ENCODE data around the gene SEPTIN11.

SEPTIN11 gene

GRCh38 chr4:76909711-76910110, 39.8 kb upstream of the SEPTIN11 start:
- Histone ChIP-seq H2BK5ac (ENCODE audit: low read length) (no peak overlapping the region), H4K91ac (ENCODE audit: low read depth, low read length, poor library complexity) (no peak overlapping the region), H2BK120ac (ENCODE audit: low read depth, low read length) (no peak overlapping the region), H2BK12ac (ENCODE audit: low read length) (no peak overlapping the region), H3K18ac (ENCODE audit: low read length) (no peak overlapping the region), H2AK5ac (ENCODE audit: low read depth, low read length) (no peak overlapping the region), H3K4ac (ENCODE audit: low read length) (no peak overlapping the region), H3K9me3 (replicated peaks in 1 of 2; ENCODE audit: control insufficient read depth in 2 of 2, insufficient read depth in 1 of 2, low read depth in 1 of 2, low read length in 2 of 2) (peaks cover 0 to 1% of the 10 kb centered on the region in 2 donors), H2AFZ (ENCODE audit: low read length) (no peak overlapping the region), H3K14ac (ENCODE audit: low read length) (no peak overlapping the region), H3K36me3 (replicated peaks in 1 of 2; ENCODE audit: control insufficient read depth in 2 of 2, insufficient read depth in 2 of 2, low read length in 2 of 2) (no peaks in the 10 kb centered on the region), H3K79me1 (ENCODE audit: low read depth, low read length) (no peaks in the 10 kb centered on the region), H4K8ac (ENCODE audit: low read depth, low read length) (no peak overlapping the region), H3K27me3 (ENCODE audit: control insufficient read depth in 3 of 3, insufficient read depth in 3 of 3, low read depth in 1 of 3, low read length in 3 of 3) (peaks cover 0 to 6% (median 0%) of the 10 kb centered on the region in 3 experiments), H3K4me3 (ENCODE audit: low read length in 2 of 2) (no peak overlapping the region), H3K27ac (replicated peaks; ENCODE audit: low read length) (no peak overlapping the region), H2BK15ac (ENCODE audit: low read length) (no peak overlapping the region), H3K4me1 (ENCODE audit: control insufficient read depth in 2 of 2, insufficient read depth in 1 of 2, low read depth in 1 of 2, low read length in 2 of 2) (no peaks in the 10 kb centered on the region), H3K9ac (ENCODE audit: low read depth, low read length, poor library complexity) (no peak overlapping the region), H3K4me2 (ENCODE audit: insufficient read depth, low read length, poor library complexity, severe bottlenecking) (no peak overlapping the region), H3K23ac (ENCODE audit: low read depth, low read length, poor library complexity) (no peak overlapping the region)
- WGBS, 2 donors (ENCODE audit: extremely low coverage in 2 of 2, insufficient read length in 2 of 2, insufficient replicate concordance in 1 of 2): no CpG with 5 or more reads among the region's 1 CpG
- DNase-seq (ENCODE audit: low spot score): no peak

- Histone ChIP-seq H3K9ac (ENCODE audit: low read depth, low read length, poor library complexity) (no peak overlapping the region), H2BK5ac (ENCODE audit: low read length) (no peak overlapping the region), H3K14ac (ENCODE audit: low read length) (no peak overlapping the region), H3K27ac (replicated peaks; ENCODE audit: low read length) (no peak overlapping the region), H3K9me3 (replicated peaks in 1 of 2; ENCODE audit: control insufficient read depth in 2 of 2, insufficient read depth in 1 of 2, low read depth in 1 of 2, low read length in 2 of 2) (no peaks in the 10 kb centered on the region), H3K79me1 (ENCODE audit: low read depth, low read length) (no peaks in the 10 kb centered on the region), H3K4ac (ENCODE audit: low read length) (no peak overlapping the region), H2BK120ac (ENCODE audit: low read depth, low read length) (no peak overlapping the region), H4K8ac (ENCODE audit: low read depth, low read length) (no peak overlapping the region), H2BK12ac (ENCODE audit: low read length) (no peak overlapping the region), H3K4me1 (ENCODE audit: control insufficient read depth in 2 of 2, insufficient read depth in 1 of 2, low read depth in 1 of 2, low read length in 2 of 2) (no peaks in the 10 kb centered on the region), H3K36me3 (replicated peaks in 1 of 2; ENCODE audit: control insufficient read depth in 2 of 2, insufficient read depth in 2 of 2, low read length in 2 of 2) (no peaks in the 10 kb centered on the region), H2AFZ (ENCODE audit: low read length) (no peak overlapping the region), H2AK5ac (ENCODE audit: low read depth, low read length) (no peak overlapping the region), H3K23ac (ENCODE audit: low read depth, low read length, poor library complexity) (no peak overlapping the region), H3K18ac (ENCODE audit: low read length) (no peak overlapping the region), H2BK15ac (ENCODE audit: low read length) (no peak overlapping the region), H3K4me2 (ENCODE audit: insufficient read depth, low read length, poor library complexity, severe bottlenecking) (no peak overlapping the region), H3K27me3 (ENCODE audit: control insufficient read depth in 3 of 3, insufficient read depth in 3 of 3, low read depth in 1 of 3, low read length in 3 of 3) (no peaks in the 10 kb centered on the region), H3K4me3 (ENCODE audit: low read length in 2 of 2) (no peak overlapping the region), H4K91ac (ENCODE audit: low read depth, low read length, poor library complexity) (no peak overlapping the region)
- DNase-seq (ENCODE audit: low spot score): no peak
These were observed 28.8 kb upstream of the SEPTIN11 start for GRCh38 chr4:76920715-76921114.

GRCh38 chr4:76923619-76924357, 25.8 kb upstream of the SEPTIN11 start:
- Histone ChIP-seq H3K9me3 (replicated peaks in 1 of 2; ENCODE audit: control insufficient read depth in 2 of 2, insufficient read depth in 1 of 2, low read depth in 1 of 2, low read length in 2 of 2) (no peaks in the 10 kb centered on the region), H3K79me1 (ENCODE audit: low read depth, low read length) (no peaks in the 10 kb centered on the region), H3K36me3 (replicated peaks in 1 of 2; ENCODE audit: control insufficient read depth in 2 of 2, insufficient read depth in 2 of 2, low read length in 2 of 2) (no peaks in the 10 kb centered on the region), H3K23ac (ENCODE audit: low read depth, low read length, poor library complexity) (no peak overlapping the region), H2BK5ac (ENCODE audit: low read length) (no peak overlapping the region), H3K4me3 (ENCODE audit: low read length in 2 of 2) (no peak overlapping the region), H2AFZ (ENCODE audit: low read length) (no peak overlapping the region), H3K18ac (ENCODE audit: low read length) (no peak overlapping the region), H3K14ac (ENCODE audit: low read length) (no peak overlapping the region), H2BK12ac (ENCODE audit: low read length) (no peak overlapping the region), H2AK5ac (ENCODE audit: low read depth, low read length) (no peak overlapping the region), H3K4me2 (ENCODE audit: insufficient read depth, low read length, poor library complexity, severe bottlenecking) (no peak overlapping the region), H2BK120ac (ENCODE audit: low read depth, low read length) (no peak overlapping the region), H3K27ac (replicated peaks; ENCODE audit: low read length) (no peak overlapping the region), H3K4me1 (ENCODE audit: control insufficient read depth in 2 of 2, insufficient read depth in 1 of 2, low read depth in 1 of 2, low read length in 2 of 2) (no peaks in the 10 kb centered on the region), H3K9ac (ENCODE audit: low read depth, low read length, poor library complexity) (no peak overlapping the region), H3K27me3 (ENCODE audit: control insufficient read depth in 3 of 3, insufficient read depth in 3 of 3, low read depth in 1 of 3, low read length in 3 of 3) (no peaks in the 10 kb centered on the region), H3K4ac (ENCODE audit: low read length) (no peak overlapping the region), H4K91ac (ENCODE audit: low read depth, low read length, poor library complexity) (no peak overlapping the region), H2BK15ac (ENCODE audit: low read length) (no peak overlapping the region), H4K8ac (ENCODE audit: low read depth, low read length) (no peak overlapping the region)
- no CpG with 5 or more reads among the region's 5 CpGs for WGBS, 2 donors (ENCODE audit: extremely low coverage in 2 of 2, insufficient read length in 2 of 2, insufficient replicate concordance in 1 of 2)
- no peak for DNase-seq (ENCODE audit: low spot score)

GRCh38 chr4:76926841-76927240, 22.7 kb upstream of the SEPTIN11 start:
- WGBS, 2 donors (ENCODE audit: extremely low coverage in 2 of 2, insufficient read length in 2 of 2, insufficient replicate concordance in 1 of 2): no CpG with 5 or more reads among the region's 6 CpGs
- no peak overlapping the region for H3K27ac ChIP-seq (replicated peaks; ENCODE audit: low read length)
- H2BK15ac ChIP-seq (ENCODE audit: low read length): no peak overlapping the region
- no peak overlapping the region for H4K91ac ChIP-seq (ENCODE audit: low read depth, low read length, poor library complexity)
- no peaks in the 10 kb centered on the region for H3K79me1 ChIP-seq (ENCODE audit: low read depth, low read length)
- no peak overlapping the region for H3K9ac ChIP-seq (ENCODE audit: low read depth, low read length, poor library complexity)
- no peak overlapping the region for H2BK120ac ChIP-seq (ENCODE audit: low read depth, low read length)
- H3K14ac ChIP-seq (ENCODE audit: low read length): no peak overlapping the region
- no peaks in the 10 kb centered on the region for H3K4me1 ChIP-seq (ENCODE audit: control insufficient read depth in 2 of 2, insufficient read depth in 1 of 2, low read depth in 1 of 2, low read length in 2 of 2)
- no peak overlapping the region for H3K18ac ChIP-seq (ENCODE audit: low read length)
- H3K36me3 ChIP-seq (replicated peaks in 1 of 2; ENCODE audit: control insufficient read depth in 2 of 2, insufficient read depth in 2 of 2, low read length in 2 of 2): no peaks in the 10 kb centered on the region
- no peak overlapping the region for H3K23ac ChIP-seq (ENCODE audit: low read depth, low read length, poor library complexity)
- H3K4ac ChIP-seq (ENCODE audit: low read length): no peak overlapping the region
- no peak overlapping the region for H3K4me3 ChIP-seq (ENCODE audit: low read length in 2 of 2)
- no peaks in the 10 kb centered on the region for H3K9me3 ChIP-seq (replicated peaks in 1 of 2; ENCODE audit: control insufficient read depth in 2 of 2, insufficient read depth in 1 of 2, low read depth in 1 of 2, low read length in 2 of 2)
- no peaks in the 10 kb centered on the region for H3K27me3 ChIP-seq (ENCODE audit: control insufficient read depth in 3 of 3, insufficient read depth in 3 of 3, low read depth in 1 of 3, low read length in 3 of 3)
- H3K4me2 ChIP-seq (ENCODE audit: insufficient read depth, low read length, poor library complexity, severe bottlenecking): no peak overlapping the region
- no peak overlapping the region for H2BK5ac ChIP-seq (ENCODE audit: low read length)
- no peak overlapping the region for H2BK12ac ChIP-seq (ENCODE audit: low read length)
- no peak overlapping the region for H2AK5ac ChIP-seq (ENCODE audit: low read depth, low read length)
- H2AFZ ChIP-seq (ENCODE audit: low read length): no peak overlapping the region
- DNase-seq (ENCODE audit: low spot score): no peak
- H4K8ac ChIP-seq (ENCODE audit: low read depth, low read length): no peak overlapping the region
